ENCODE data around the gene CCDC138.

The CCDC138 gene

DNA sequence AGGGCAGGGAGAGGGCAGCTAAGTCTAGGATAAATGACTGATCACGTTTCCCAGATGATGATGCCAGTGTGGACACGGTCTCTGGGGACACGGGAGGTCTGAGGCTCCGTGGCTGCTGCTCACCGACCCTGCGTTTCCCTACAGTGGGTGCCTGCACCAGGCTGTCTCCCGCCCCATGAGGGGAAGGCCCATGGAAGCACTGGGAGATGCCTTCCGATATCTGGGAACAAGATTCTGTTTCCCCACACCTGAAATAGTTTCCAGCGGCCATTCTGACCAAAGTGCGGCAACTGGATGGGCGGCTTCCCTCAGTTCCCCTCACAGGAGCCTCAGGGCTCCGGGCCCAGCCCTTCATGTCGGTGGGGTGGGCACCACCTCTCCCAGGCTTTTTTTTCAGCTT lies 119.3 kb downstream of the CCDC138 start:
- no peak for TF ChIP-seq CTCF (IDR thresholded peaks at IDR 0.05; ENCODE audit: insufficient read depth, low read depth, low read length, missing control alignments)
- H3K4me3 ChIP-seq (ENCODE audit: low read length): no peak overlapping the region
- no peak for DNase-seq (ENCODE audit: low read depth)

- TF ChIP-seq CTCF (IDR thresholded peaks at IDR 0.05; ENCODE audit: insufficient read depth, low read depth, low read length, missing control alignments): no peak
- DNase-seq (ENCODE audit: low read depth): no peak
Measured at GRCh38 chr2:108906403-108907077, 120.0 kb downstream of the CCDC138 start.

GRCh38 chr2:108907822-108908712 lies 121.5 kb downstream of the CCDC138 start:
- H3K4me3 ChIP-seq (ENCODE audit: low read length): no peak overlapping the region
- DNase-seq (ENCODE audit: low read depth): no peak
- TF ChIP-seq CTCF (IDR thresholded peaks at IDR 0.05; ENCODE audit: insufficient read depth, low read depth, low read length, missing control alignments): no peak

More at GRCh38 chr2:108906403-108907077, 120.0 kb downstream of the CCDC138 start:
- H3K4me3 ChIP-seq (ENCODE audit: low read length): no peak overlapping the region

DNA sequence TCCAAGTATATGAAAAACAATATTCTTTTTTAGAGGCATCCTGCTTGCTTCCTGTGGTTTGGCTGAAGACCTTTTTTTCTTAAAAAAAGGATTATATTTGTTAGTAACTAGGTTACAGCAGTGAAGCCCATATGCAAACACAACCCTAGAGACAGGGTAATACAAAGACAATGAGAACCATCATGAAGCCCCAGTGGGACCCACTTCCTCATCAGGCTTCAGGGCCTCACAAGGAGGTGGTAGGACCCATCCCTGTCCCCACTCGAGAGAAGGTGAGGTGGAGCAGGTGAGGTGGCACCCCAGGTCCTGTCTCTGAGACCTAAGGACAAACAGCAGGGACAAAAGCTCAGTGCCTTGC lies 122.1 kb downstream of the CCDC138 start:
- no peak overlapping the region for H3K4me3 ChIP-seq (ENCODE audit: low read length)
- no peak for TF ChIP-seq CTCF (IDR thresholded peaks at IDR 0.05; ENCODE audit: insufficient read depth, low read depth, low read length, missing control alignments)
- DNase-seq (ENCODE audit: low read depth): no peak

GRCh38 chr2:108909275-108909823 lies 122.8 kb downstream of the CCDC138 start:
- no peak for TF ChIP-seq CTCF (IDR thresholded peaks at IDR 0.05; ENCODE audit: insufficient read depth, low read depth, low read length, missing control alignments)
- no peak for DNase-seq (ENCODE audit: low read depth)
- H3K4me3 ChIP-seq (ENCODE audit: low read length): no peak overlapping the region

DNA sequence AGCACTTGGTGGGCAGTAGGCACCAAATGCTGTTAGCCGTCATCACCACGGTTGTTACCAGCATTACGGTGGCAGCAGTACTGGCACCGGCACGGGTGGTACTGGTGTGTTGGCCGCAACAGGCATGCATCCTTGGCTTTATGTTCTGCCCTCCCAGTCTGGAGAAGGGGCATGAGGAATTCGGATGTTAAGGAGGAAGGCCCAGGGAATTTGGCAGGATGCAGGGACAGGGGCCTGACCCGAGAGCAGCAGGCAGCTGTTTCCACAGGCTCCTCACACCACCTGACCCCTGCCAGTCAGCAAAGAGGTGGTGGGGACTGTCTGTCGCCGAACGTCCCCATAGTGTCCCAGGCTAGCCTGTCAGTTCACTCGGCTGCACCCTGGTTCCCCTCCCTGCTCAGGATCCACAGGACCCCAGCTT lies 123.5 kb downstream of the CCDC138 start:
- DNase-seq (ENCODE audit: low read depth): no peak
- H3K4me3 ChIP-seq (ENCODE audit: low read length): no peak overlapping the region
- TF ChIP-seq CTCF (IDR thresholded peaks at IDR 0.05; ENCODE audit: insufficient read depth, low read depth, low read length, missing control alignments): no peak

All from epithelial cell of esophagus (primary cell).